AG04449 (cell line): ENCODE measurements around the gene SEC14L1.

Experiments
- CTCF ChIA-PET: fragments of 350-600 bp; formaldehyde crosslinking; extraction: SDS; loops from one replicate; lab custom pipeline; 2021; ENCODE audit warnings: antibody characterized with exemption; lab: Yijun Ruan, JAX
- POLR2A ChIA-PET: fragments of 400-600, 350-600 bp; formaldehyde crosslinking; extraction: SDS; loops from one replicate; lab custom pipeline; 2020; ENCODE audit warnings: antibody characterized with exemption, inconsistent platforms; lab: Yijun Ruan, JAX
- DNase-seq: peaks from one replicate; pipeline ENCODE4 v3.0.0-alpha.2; 2010; ENCODE audit warnings: low read depth, low spot score
- H3K4me3 ChIP-seq: 2 replicates; pipeline ENCODE4 v1.5.1; 2011; ENCODE audit warnings: low read depth, mild to moderate bottlenecking, control low read depth, low read length
- TF ChIP-seq, protein P1 (sequence below): IDR thresholded peaks from one replicate; pipeline ENCODE4 v1.5.1; 2011; ENCODE audit warnings: mild to moderate bottlenecking, moderate library complexity, low read length, control low read depth, inconsistent platforms; ENCODE audit not compliant: insufficient read depth; ENCODE audit errors: missing control alignments

Gene SEC14L1

DNA sequence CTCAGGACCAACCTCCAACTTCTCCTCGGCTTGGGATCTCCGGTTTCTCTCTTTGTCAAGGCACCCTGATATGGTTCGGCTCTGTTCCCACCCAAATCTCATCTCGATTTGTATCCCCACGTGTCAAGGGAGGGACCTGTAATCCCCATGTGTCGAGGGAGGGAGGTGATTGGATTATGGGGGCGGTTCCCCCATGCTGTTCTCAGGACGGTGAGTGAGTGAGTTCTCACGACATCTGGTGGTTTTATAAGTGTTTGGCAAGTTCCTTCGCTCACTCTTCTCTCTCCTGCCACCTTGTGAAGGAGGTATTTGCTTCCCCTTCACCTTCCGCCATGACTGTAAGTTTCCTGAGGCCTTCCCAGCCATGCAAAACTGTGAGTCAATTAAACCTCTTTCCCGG lies 117.9 kb downstream of the SEC14L1 start:
- no peak overlapping the region for H3K4me3 ChIP-seq
- TF ChIP-seq, protein P1, sequence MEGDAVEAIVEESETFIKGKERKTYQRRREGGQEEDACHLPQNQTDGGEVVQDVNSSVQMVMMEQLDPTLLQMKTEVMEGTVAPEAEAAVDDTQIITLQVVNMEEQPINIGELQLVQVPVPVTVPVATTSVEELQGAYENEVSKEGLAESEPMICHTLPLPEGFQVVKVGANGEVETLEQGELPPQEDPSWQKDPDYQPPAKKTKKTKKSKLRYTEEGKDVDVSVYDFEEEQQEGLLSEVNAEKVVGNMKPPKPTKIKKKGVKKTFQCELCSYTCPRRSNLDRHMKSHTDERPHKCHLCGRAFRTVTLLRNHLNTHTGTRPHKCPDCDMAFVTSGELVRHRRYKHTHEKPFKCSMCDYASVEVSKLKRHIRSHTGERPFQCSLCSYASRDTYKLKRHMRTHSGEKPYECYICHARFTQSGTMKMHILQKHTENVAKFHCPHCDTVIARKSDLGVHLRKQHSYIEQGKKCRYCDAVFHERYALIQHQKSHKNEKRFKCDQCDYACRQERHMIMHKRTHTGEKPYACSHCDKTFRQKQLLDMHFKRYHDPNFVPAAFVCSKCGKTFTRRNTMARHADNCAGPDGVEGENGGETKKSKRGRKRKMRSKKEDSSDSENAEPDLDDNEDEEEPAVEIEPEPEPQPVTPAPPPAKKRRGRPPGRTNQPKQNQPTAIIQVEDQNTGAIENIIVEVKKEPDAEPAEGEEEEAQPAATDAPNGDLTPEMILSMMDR, result no peak
- DNase-seq, result no peak
- ChIA-PET POLR2A (no interaction called here), CTCF (no interaction called here)

DNA sequence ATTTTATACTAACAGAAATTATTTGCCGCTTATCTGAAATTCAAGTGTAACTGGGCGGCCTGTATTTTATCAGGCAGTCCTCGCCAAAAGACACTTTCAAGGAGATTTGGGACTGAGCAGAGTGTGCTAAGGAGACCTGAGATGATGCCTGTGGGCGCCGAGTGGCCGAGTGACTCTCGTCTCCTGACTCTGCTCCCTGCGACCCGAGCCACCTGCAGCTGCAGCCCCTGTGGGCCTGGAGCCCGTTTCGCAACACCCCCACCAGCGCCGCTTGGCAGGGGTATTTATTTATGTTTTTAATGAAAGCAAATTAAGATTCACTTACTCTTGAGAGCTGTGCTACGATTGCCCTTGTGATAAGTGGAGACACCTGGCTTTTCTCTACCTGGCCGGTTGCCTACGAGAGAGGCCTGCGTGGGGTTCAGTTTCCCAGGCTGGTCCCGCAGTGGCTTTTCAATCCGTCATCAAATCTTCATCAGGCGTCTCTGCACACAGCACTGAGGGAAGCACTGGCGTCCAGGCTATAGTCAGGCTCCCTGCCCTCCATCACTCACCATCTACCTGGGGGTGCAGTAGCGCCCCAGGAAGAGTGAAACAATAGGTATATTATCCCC lies 124.0 kb downstream of the SEC14L1 start:
- H3K4me3 ChIP-seq, result no peak overlapping the region
- TF ChIP-seq, protein P1, result no peak
- ChIA-PET POLR2A (no interaction called here), CTCF (no interaction called here)
- no peak for DNase-seq

DNA sequence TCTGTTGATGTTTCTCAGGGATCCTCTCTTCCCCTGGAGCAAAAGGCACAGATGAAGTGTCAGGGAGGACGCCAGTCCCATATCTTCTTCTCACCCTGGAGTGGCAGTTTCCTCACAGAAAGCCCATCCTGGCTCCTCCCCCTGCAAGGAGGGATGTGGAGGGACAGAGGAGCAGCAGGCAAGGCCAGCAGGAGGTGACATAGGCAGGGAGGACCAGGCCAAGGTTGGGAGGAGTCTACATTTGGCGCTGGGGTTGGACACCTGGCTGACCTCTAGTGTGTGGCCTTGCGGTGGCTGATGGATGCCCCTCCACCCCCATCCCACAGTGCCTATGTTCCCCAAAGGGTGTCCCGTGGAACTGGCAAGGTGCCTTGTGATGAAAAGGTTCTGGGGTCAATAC lies 125.4 kb downstream of the SEC14L1 start:
- ChIA-PET CTCF (no interaction called here), POLR2A (interaction anchor here (0.6 to 1.1 kb wide), 2 partner anchors 10 to 57 kb away, joined by 3 read pairs; no protein-coding TSS in a partner anchor)

More for the DNA sequence above, 125.4 kb downstream of the SEC14L1 start:
- H3K4me3 ChIP-seq, result no peak overlapping the region
- TF ChIP-seq, protein P1, result no peak
- no peak for DNase-seq
